RWPE1 (cell line): ENCODE measurements around the gene CDK5RAP2.

Experiments used
- CTCF ChIA-PET: fragments of 350-600 bp; sonication (Branson Sonifier 250); formaldehyde crosslinking; extraction: SDS; loops from one replicate; lab custom pipeline; 2021; lab: Yijun Ruan, JAX
- POLR2A ChIA-PET: fragments of 400-600 bp; formaldehyde crosslinking; extraction: SDS; loops from one replicate; lab custom pipeline; 2020; ENCODE audit warnings: antibody characterized with exemption; ENCODE audit not compliant: low non-redundant PET; lab: Yijun Ruan, JAX
- DNase-seq: peaks from one replicate; pipeline ENCODE4 v3.0.0; 2012; ENCODE audit warnings: low spot score
- H3K27ac ChIP-seq: fragments of 450-650 bp; 2 replicates; pipeline ENCODE4 v1.5.1; 2017
- CTCF ChIP-seq: fragments of 450-650 bp; conservative IDR thresholded peaks from 2 replicates; pipeline ENCODE4 v1.5.1; 2017; ENCODE audit warnings: low read depth, mild to moderate bottlenecking

The CDK5RAP2 gene

GRCh38 chr9:120388003-120388855, 191.7 kb downstream of the CDK5RAP2 start:
- POLR2A ChIA-PET, result no interaction called here

GRCh38 chr9:120387257-120388002, 192.5 kb downstream of the CDK5RAP2 start:
- ChIA-PET POLR2A (no interaction called here), CTCF (interaction anchor here (0.7 kb wide), 1 partner anchor 145 kb away, joined by 3 read pairs; no protein-coding TSS in a partner anchor)
- peak overlapping the region; percentile 19 for H3K27ac ChIP-seq
- no peak for DNase-seq
- no peak for TF ChIP-seq CTCF

More at GRCh38 chr9:120388003-120388855, 191.7 kb downstream of the CDK5RAP2 start:
- H3K27ac ChIP-seq, result peak overlapping the region; percentile 19
- DNase-seq, result no peak
- CTCF ChIA-PET, result no interaction called here
- no peak for TF ChIP-seq CTCF

- ChIA-PET POLR2A (no interaction called here), CTCF (interaction anchor here (0.7 kb wide), 1 partner anchor 146 kb away, joined by 3 read pairs; no protein-coding TSS in a partner anchor)
- no peak for TF ChIP-seq CTCF
- H3K27ac ChIP-seq, result peak overlapping the region; percentile 19
- no peak for DNase-seq
Observed at GRCh38 chr9:120386390-120387131, 193.4 kb downstream of the CDK5RAP2 start.

GRCh38 chr9:120385606-120386389, 194.2 kb downstream of the CDK5RAP2 start:
- peak overlapping the region; percentile 19 for H3K27ac ChIP-seq
- CTCF ChIA-PET, result no interaction called here
- POLR2A ChIA-PET, result no interaction called here
- TF ChIP-seq CTCF, result no peak
- no peak for DNase-seq

- no peak for TF ChIP-seq CTCF
- CTCF ChIA-PET, result no interaction called here
- POLR2A ChIA-PET, result no interaction called here
- no peak overlapping the region for H3K27ac ChIP-seq
- no peak for DNase-seq
Observed at GRCh38 chr9:120384925-120385272, 195.1 kb downstream of the CDK5RAP2 start.
